Peyer's patch (tissue), 4 donors: ENCODE results near the gene PDE6B. TPM values are rescaled to one million over a fixed set of nuclear protein-coding genes. Genes with fewer than 3 reads are reported as not detected.

ENCODE experiments used
- DNase-seq, 3 donors: peaks; one replicate each; pipeline ENCODE4 v3.0.0-alpha.2; 2017 to 2019
- H3K27ac ChIP-seq, 4 donors: fragments of 200-600 bp; sonication (generic); one replicate each; pipeline ENCODE4 v1.5.1; 2016 to 2019
- H3K27me3 ChIP-seq, 2 donors: fragments of 200-600 bp; sonication (generic); one replicate each; pipeline ENCODE4 v1.5.1; 2019
- H3K36me3 ChIP-seq, 3 donors: fragments of 200-600 bp; sonication (generic); one replicate each; pipeline ENCODE4 v1.5.1; 2016 to 2019
- H3K4me1 ChIP-seq, 4 donors: fragments of 200-600 bp; sonication (generic); one replicate each; pipeline ENCODE4 v1.5.1; 2016 to 2019
- H3K4me3 ChIP-seq, 4 donors: fragments of 200-600 bp; sonication (generic); 1 replicate in 3 of 4; 2 replicates in 1 of 4; pipeline ENCODE4 v1.5.1; 2016 to 2019; ENCODE audit warnings: mild to moderate bottlenecking in 1 of 4
- H3K9me3 ChIP-seq, 4 donors: fragments of 200-600 bp; sonication (generic); one replicate each; pipeline ENCODE4 v1.5.1; 2016 to 2019; ENCODE audit warnings: mild to moderate bottlenecking in 1 of 4
- POLR2A ChIP-seq, 2 donors: fragments of 450-650 bp; IDR thresholded peaks; one replicate each; pipeline ENCODE4 v1.5.1; 2017; ENCODE audit warnings: antibody characterized with exemption in 2 of 2, mild to moderate bottlenecking in 2 of 2, moderate library complexity in 2 of 2
- total RNA-seq, 4 donors: library from RNA; depleted of rRNA; stranded (reverse); fragments of >200 nt; gene quantifications; one replicate each; pipeline ENCODE4 v1.1.0, GENCODE V29; 2016
- TF ChIP-seq, protein P1 (sequence below), 6 experiments: fragments of 450-650 bp in 4 of 6; fragments of 200-600 bp in 2 of 6; sonication (generic) in 1 of 6; IDR thresholded peaks; one replicate each; pipeline ENCODE4 v1.5.1; 2017 to 2019; ENCODE audit warnings: antibody characterized with exemption in 6 of 6, mild to moderate bottlenecking in 3 of 6, moderate library complexity in 1 of 6

Gene PDE6B
- total RNA-seq, 4 donors from 2014 or later, result 0.27 to 1.8 (median 1.4) TPM; not detected in 1

DNA sequence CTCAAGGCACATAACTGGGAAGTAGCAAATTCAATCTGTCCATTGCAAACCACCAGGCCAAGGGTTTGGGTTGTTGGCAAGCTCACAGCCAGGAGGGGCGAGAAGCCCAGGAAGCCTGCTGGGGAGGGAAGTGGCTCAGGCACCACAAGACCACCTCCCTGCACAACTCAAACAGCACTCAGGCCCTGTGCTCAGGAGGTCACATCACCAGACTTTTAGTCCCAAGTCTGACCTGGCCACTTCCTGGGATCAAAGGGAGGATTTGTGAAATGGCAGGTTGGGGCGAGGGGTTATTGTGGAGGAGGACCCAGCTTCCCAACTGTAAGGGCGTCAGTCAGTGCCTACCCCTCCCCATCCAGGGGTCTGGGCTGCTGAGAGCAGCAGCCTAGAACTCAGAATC is 46.4 kb downstream of the PDE6B start:
- Histone ChIP-seq H3K27ac (no peak overlapping the region), H3K4me3 (no peak overlapping the region), H3K9me3 (no peaks in the 10 kb centered on the region), H3K36me3 (peaks cover 0 to 25% (median 0%) of the 10 kb centered on the region in 3 donors), H3K4me1 (peaks cover 0 to 23% (median 16%) of the 10 kb centered on the region in 4 donors), H3K27me3 (no peaks in the 10 kb centered on the region)
- no peak for DNase-seq
- no peak for TF ChIP-seq POLR2A (IDR thresholded peaks at IDR 0.05)
- TF ChIP-seq, protein P1, sequence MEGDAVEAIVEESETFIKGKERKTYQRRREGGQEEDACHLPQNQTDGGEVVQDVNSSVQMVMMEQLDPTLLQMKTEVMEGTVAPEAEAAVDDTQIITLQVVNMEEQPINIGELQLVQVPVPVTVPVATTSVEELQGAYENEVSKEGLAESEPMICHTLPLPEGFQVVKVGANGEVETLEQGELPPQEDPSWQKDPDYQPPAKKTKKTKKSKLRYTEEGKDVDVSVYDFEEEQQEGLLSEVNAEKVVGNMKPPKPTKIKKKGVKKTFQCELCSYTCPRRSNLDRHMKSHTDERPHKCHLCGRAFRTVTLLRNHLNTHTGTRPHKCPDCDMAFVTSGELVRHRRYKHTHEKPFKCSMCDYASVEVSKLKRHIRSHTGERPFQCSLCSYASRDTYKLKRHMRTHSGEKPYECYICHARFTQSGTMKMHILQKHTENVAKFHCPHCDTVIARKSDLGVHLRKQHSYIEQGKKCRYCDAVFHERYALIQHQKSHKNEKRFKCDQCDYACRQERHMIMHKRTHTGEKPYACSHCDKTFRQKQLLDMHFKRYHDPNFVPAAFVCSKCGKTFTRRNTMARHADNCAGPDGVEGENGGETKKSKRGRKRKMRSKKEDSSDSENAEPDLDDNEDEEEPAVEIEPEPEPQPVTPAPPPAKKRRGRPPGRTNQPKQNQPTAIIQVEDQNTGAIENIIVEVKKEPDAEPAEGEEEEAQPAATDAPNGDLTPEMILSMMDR (IDR thresholded peaks at IDR 0.05), result no peak

DNA sequence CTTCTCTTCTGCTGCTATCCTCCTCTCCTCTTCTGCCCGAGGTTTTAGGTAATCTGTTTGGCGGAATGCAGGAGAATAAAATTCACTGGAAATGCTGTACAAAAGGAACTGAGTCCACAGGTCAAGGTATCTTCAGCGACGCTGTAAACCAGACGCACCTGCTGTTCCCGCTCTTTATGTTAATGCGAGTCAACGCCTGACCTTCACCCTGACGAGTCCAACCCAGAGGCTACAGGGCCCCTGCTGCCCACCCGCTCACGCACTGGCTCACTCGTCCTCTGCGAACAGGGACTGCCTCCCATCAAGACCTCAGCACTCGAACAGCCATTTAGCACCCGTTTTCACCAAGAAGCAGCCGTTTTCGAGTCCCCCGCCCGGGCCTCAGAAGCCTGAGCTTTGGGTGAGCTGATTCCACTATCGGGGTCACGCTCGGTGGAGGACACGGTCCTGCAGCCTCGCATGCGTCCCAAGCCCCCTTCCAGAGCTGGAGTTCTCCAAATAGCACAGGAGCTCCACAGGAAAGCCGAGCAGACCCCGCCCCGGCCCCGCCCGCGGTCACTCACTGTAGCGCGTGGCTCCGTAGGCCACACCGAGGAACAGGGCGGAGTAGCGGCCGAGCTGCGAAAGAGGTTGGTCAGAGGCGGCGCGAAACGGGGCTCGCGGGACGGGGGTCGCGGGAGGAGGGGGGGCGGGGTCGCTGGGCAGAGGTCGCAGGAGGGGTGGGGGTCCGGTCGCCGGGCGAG is 48.1 kb downstream of the PDE6B start:
- no peaks in the 10 kb centered on the region for H3K27me3 ChIP-seq
- H3K4me3 ChIP-seq, result peak overlapping the region; percentile 69 to 100 (median 90)
- H3K36me3 ChIP-seq, result peaks cover 0 to 25% (median 0%) of the 10 kb centered on the region in 3 donors
- TF ChIP-seq POLR2A (IDR thresholded peaks at IDR 0.05), result peak in 1 of 2 donors; percentile 29
- TF ChIP-seq, protein P1 (IDR thresholded peaks at IDR 0.05), result no peak
- H3K4me1 ChIP-seq, result peaks cover 0 to 36% (median 19%) of the 10 kb centered on the region in 4 donors
- peak in 1 of 3 donors; percentile 80 for DNase-seq
- peak overlapping the region; percentile 83 to 99 (median 96) for H3K27ac ChIP-seq
- H3K9me3 ChIP-seq, result no peaks in the 10 kb centered on the region

DNA sequence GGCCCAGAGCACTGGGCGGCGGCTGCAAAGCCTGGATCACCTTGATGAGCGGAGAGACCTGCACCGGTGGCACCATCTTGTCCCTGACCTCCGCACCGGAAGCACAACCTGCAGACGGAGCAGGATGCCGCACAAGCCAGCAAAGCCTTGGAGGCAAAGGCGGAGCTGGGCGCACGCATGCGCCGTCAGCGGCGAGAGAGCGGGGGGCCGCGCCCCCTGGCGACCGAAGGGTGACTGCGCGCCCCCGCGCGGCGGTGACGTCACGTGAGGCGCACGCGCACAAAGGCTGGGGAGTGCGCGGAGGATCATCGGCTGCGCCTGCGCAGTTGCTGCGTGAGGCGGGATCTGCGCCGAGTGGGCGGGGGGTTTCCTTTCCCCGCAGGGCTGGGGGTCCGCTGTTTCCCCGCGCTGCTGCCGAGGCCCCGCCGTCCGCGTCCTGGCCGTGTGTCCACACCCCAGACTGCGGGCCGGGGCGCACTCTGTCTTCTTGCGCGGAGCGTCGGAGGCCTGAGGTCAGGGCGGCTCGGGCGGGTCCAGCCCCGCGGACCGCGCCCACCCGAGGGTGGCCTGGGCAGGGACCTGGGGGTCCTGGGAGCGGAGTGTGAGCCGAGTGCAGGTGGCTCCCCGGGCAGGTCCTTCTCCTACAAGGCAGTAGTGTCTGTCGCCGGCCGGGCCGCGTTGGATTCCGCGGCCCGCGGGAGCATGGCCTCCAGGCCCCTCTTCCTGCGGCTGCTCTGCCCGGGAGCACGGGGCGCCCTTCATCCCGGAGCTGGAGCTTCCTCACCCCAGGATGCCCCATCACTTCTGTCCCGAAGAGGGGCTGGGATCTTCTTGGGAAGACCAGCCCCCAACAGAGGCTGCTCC is 49.0 kb downstream of the PDE6B start, which contains the start of the genes ATP5ME and MYL5:
Gene ATP5ME, minus strand, starts transcription at position 105 of the 864 bp plus-strand sequence. Its CDS starts 29 bp downstream, at position 76.
Gene MYL5, plus strand, starts transcription at position 371 of the 864 bp plus-strand sequence. CDS start 3,485 bp downstream, outside the sequence.
- peak; percentile 97 to 98 (median 98) for DNase-seq
- Histone ChIP-seq H3K27me3 (no peaks in the 10 kb centered on the region), H3K4me1 (peaks cover 0 to 36% (median 19%) of the 10 kb centered on the region in 4 donors), H3K4me3 (peak within 1 kb of the TSS; percentile 69 to 100 (median 90)), H3K36me3 (peaks cover 0 to 25% (median 0%) of the 10 kb centered on the region in 3 donors), H3K27ac (peak within 1 kb of the TSS; percentile 83 to 99 (median 96)), H3K9me3 (no peaks in the 10 kb centered on the region)
- peak; percentile 64 to 77 for TF ChIP-seq POLR2A (IDR thresholded peaks at IDR 0.05)
- TF ChIP-seq, protein P1 (IDR thresholded peaks at IDR 0.05), result peak; percentile 93 to 99 (median 97)

DNA sequence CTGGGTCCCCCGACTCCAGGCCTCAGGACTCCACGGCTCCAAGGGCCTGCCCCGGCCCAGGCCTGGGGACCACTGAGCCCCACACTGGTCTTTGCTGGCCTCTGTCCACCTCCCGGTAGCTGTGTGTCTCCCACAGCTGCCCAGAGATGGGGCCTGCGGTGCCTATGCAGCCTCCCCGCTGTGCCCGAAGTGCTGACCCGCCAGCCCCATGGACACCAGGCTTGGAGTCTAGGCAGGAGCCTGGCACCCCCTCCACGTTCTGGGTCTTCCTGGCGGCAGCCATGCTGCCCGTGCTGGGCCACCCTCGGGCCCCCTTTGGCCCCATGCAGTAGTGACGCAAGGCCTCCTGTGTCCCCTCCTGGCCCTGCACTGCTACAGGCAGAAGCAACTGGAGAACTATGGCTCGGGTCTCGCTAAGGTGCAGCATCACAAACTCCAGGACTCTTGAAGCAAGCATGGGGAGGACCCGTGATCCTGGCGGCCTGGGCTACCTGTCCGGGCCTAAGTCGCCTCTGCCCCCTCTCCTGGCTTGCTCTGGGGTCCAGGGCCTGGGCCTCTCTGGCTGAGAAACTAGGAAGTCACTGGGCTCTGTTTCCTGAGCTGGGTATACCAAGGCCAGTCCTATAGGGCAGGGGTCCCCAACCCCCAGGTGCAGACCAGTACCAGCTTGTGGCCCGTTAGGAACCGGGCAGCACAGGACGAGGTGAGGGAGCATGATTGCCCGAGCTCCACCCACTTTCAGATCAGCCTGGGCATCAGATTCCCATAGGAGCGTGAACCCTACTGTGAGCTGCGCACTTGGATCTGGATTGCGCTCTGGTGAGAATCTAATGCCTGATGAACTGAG is 49.9 kb downstream of the PDE6B start:
- no peak for DNase-seq
- Histone ChIP-seq H3K36me3 (peaks cover 0 to 25% (median 0%) of the 10 kb centered on the region in 3 donors), H3K4me3 (peak overlapping the region; percentile 69 to 100 (median 90)), H3K4me1 (peaks cover 0 to 39% (median 19%) of the 10 kb centered on the region in 4 donors), H3K27me3 (no peaks in the 10 kb centered on the region), H3K9me3 (no peaks in the 10 kb centered on the region), H3K27ac (peak overlapping the region; percentile 83 to 99 (median 96))
- TF ChIP-seq, protein P1 (IDR thresholded peaks at IDR 0.05), result no peak
- TF ChIP-seq POLR2A (IDR thresholded peaks at IDR 0.05), result no peak
